MG63 (cell line): Measurements from ENCODE around the gene AGL. TPM values are rescaled to one million over a fixed set of nuclear protein-coding genes. Genes with fewer than 3 reads are reported as not detected.
"Not testable (repeated sequence)": the region's sequence is repeated elsewhere in the genome, so short reads cannot be mapped to it uniquely, and the experiment has no call there.

Experiments used
- DNase-seq: peaks from one replicate; pipeline ENCODE4 v3.0.0-alpha.2; 2020
- H3K27me3 ChIP-seq: fragments of 250-450 bp; sonication (Bioruptor Pico); 2 replicates; pipeline ENCODE4 v1.5.1; 2020; ENCODE audit warnings: mild to moderate bottlenecking, moderate library complexity
- H3K36me3 ChIP-seq: fragments of 250-450 bp; sonication (Bioruptor Pico); 2 replicates; pipeline ENCODE4 v1.5.1; 2020; ENCODE audit warnings: mild to moderate bottlenecking, moderate library complexity
- H3K4me3 ChIP-seq: fragments of 250-450 bp; sonication (Bioruptor Pico); 2 replicates; pipeline ENCODE4 v1.5.1; 2020; ENCODE audit warnings: mild to moderate bottlenecking, moderate library complexity
- H3K9me3 ChIP-seq: fragments of 250-450 bp; sonication (Bioruptor Pico); 2 replicates; pipeline ENCODE4 v1.5.1; 2020; ENCODE audit warnings: mild to moderate bottlenecking, moderate library complexity
- total RNA-seq: library from RNA; depleted of rRNA; stranded (reverse); fragments of >200 nt; shearing (Covaris generic); gene quantifications from 2 replicates; pipeline ENCODE4 v1.2.3, GENCODE V29; 2014; ENCODE audit warnings: low replicate concordance; rRNA removed

AGL gene
- total RNA-seq, 1 experiment from 2014 or later: 1.4 TPM

- not testable (repeated sequence) for H3K9me3 ChIP-seq, H3K4me3 ChIP-seq, H3K36me3 ChIP-seq, H3K27me3 ChIP-seq, DNase-seq
Measured at GRCh38 chr1:99959189-99959705, 109.1 kb downstream of the AGL start.

DNA sequence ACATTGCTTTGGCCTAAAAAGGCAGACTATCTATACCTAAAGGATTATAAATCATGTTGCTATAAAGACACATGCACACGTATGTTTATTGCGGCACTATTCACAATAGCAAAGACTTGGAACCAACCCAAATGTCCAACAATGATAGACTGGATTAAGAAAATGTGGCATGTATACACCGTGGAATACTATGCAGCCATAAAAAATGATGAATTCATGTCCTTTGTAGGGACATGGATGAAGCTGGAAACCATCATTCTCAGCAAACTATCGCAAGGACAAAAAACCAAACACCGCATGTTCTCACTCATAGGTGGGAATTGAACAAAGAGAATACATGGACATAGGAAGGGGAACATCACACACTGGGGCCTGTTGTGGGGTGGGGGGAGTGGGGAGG is 110.1 kb downstream of the AGL start:
- H3K27me3 ChIP-seq, DNase-seq, H3K36me3 ChIP-seq, H3K4me3 ChIP-seq, H3K9me3 ChIP-seq: not testable (repeated sequence)

GRCh38 chr1:99963041-99963795 is 113.1 kb downstream of the AGL start:
- H3K4me3 ChIP-seq: no peak overlapping the region
- no peaks in the 10 kb centered on the region for H3K27me3 ChIP-seq
- no peaks in the 10 kb centered on the region for H3K36me3 ChIP-seq
- DNase-seq: no peak
- no peaks in the 10 kb centered on the region for H3K9me3 ChIP-seq

GRCh38 chr1:99964806-99965205 is 114.6 kb downstream of the AGL start:
- no peak overlapping the region for H3K4me3 ChIP-seq
- H3K27me3 ChIP-seq: no peaks in the 10 kb centered on the region
- no peaks in the 10 kb centered on the region for H3K36me3 ChIP-seq
- no peak for DNase-seq
- no peaks in the 10 kb centered on the region for H3K9me3 ChIP-seq

DNA sequence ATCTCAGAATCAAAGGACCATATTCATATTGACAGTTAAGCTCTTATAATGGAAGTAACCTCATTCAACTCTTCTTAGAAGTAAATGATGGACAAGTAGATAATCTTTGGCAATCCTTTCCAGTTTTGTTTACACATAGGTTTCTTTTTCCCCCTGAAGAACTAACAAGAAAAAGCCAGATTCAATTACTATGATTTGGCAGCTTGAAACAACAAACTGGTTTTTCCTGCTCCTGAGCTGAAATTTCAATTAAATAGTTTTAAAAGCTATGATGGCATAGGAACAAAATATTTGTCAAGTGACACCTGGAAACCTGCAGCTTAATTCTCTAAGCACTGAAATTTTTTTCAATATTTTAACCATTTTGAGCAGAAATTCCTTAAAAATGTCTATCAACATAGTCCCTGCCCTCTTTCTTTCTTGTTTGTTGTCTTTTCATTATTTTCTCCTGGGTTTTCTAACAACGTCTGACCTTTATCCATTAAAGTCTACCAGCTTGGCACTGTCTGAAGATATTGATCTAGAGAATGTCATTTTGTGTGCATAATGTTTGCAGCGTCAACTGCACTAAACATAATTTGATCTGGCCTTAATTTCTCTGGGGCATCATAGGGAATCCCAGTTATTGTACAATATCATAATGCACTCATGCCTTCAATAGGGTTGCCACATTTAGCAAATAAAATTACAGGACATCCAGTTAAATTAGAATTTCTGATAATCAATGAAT is 115.7 kb downstream of the AGL start:
- Histone ChIP-seq H3K36me3 (no peaks in the 10 kb centered on the region; the same call in 1 of the 2 replicates), H3K4me3 (no peak overlapping the region), H3K27me3 (no peaks in the 10 kb centered on the region), H3K9me3 (no peaks in the 10 kb centered on the region)
- no peak for DNase-seq

- no peak overlapping the region for H3K4me3 ChIP-seq
- no peaks in the 10 kb centered on the region; the same call in 1 of the 2 replicates for H3K36me3 ChIP-seq
- H3K27me3 ChIP-seq: no peaks in the 10 kb centered on the region
- DNase-seq: no peak
- no peaks in the 10 kb centered on the region for H3K9me3 ChIP-seq
Measured at GRCh38 chr1:99968214-99968613, 118.1 kb downstream of the AGL start.

DNA sequence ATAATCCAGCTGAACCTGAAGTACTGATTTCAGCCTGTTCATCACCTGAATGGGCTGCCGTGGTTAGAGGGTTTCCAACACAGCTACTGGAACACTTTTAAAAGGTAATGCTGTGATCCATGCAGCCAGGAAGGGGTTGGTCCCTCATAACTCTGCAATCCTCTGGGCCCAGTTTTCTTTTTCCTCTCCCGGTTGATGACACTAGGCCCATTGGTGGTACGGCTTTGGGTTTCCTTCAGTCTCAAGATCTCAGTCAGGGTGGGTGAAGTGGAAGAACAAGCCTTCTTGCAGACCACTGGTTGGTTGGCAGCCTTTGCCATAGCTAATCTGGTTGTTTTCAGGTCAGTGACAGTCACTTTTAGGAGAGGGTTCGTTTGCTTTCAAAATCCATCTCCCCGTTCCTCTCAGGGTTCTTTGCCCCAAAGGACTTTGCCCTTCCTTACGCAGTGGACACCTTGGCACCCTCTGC is 119.1 kb downstream of the AGL start:
- Histone ChIP-seq H3K36me3 (no peaks in the 10 kb centered on the region; the same call in none of the 2 replicates), H3K9me3 (no peaks in the 10 kb centered on the region), H3K4me3 (peak overlapping the region; percentile 93), H3K27me3 (no peaks in the 10 kb centered on the region)
- DNase-seq: no peak

- H3K9me3 ChIP-seq: no peaks in the 10 kb centered on the region
- H3K36me3 ChIP-seq: no peaks in the 10 kb centered on the region; the same call in none of the 2 replicates
- peak; percentile 80 for DNase-seq
- H3K4me3 ChIP-seq: peak within 1 kb of the TSS; percentile 93
- H3K27me3 ChIP-seq: no peaks in the 10 kb centered on the region
Measured at GRCh38 chr1:99969729-99970621, 119.8 kb downstream of the AGL start, which contains the start of gene SLC35A3. SLC35A3 (plus strand) TSS chr1:99969996; CDS start chr1:99993555, 23,559 bp downstream.

GRCh38 chr1:99970713-99971255 is 120.6 kb downstream of the AGL start:
- Histone ChIP-seq H3K27me3 (no peaks in the 10 kb centered on the region), H3K9me3 (no peaks in the 10 kb centered on the region), H3K36me3 (peaks cover 2% of the 10 kb centered on the region), H3K4me3 (peak overlapping the region; percentile 93)
- no peak for DNase-seq

- not testable (repeated sequence) for H3K36me3 ChIP-seq, H3K27me3 ChIP-seq, H3K9me3 ChIP-seq, H3K4me3 ChIP-seq, DNase-seq
Measured at GRCh38 chr1:99972066-99972465, 121.9 kb downstream of the AGL start.

Other genes with a start within 250 kb of the AGL start
- 2.5 and 4.3 TPM in 2 replicates for gene PALMD, start 204.2 kb upstream of the AGL start, total RNA-seq
- gene FRRS1, start 83.7 kb upstream of the AGL start, total RNA-seq: 4.1 and 7.8 TPM in 2 replicates
- gene SLC35A3, start 119.6 kb downstream of the AGL start, total RNA-seq: 11.1 and 27.7 TPM in 2 replicates